Activated CD4-positive, CD25-positive, alpha-beta regulatory T cell treated with anti-CD3 and anti-CD28 coated beads, Interleukin-2, amount 50 U/mL, for 16 hours (primary cell): ENCODE data around the gene DEPDC5.
"Not testable (repeated sequence)": the region's sequence is repeated elsewhere in the genome, so short reads cannot be mapped to it uniquely, and the experiment has no call there.

Experiments
- DNase-seq: peaks from one replicate; pipeline ENCODE4 v3.0.0-alpha.2; 2020; ENCODE audit warnings: low read depth, low spot score

The DEPDC5 gene

GRCh38 chr22:31753634-31754501, at the start of gene DEPDC5:
Gene DEPDC5, plus strand, starts transcription at chr22:31754019. Its CDS starts 903 bp downstream, at chr22:31754922.
- peak; percentile 89 for DNase-seq

- DNase-seq = no peak
Observed at GRCh38 chr22:31707519-31707918, 46.3 kb upstream of the DEPDC5 start.

GRCh38 chr22:31711226-31711625, 42.6 kb upstream of the DEPDC5 start:
- not testable (repeated sequence) for DNase-seq

- DNase-seq = no peak
Observed at GRCh38 chr22:31715147-31715778, 38.6 kb upstream of the DEPDC5 start.

GRCh38 chr22:31719850-31720471, 33.9 kb upstream of the DEPDC5 start:
- no peak for DNase-seq

GRCh38 chr22:31723723-31724122, 30.1 kb upstream of the DEPDC5 start:
- DNase-seq = no peak

GRCh38 chr22:31726692-31727091, 27.1 kb upstream of the DEPDC5 start:
- no peak for DNase-seq

GRCh38 chr22:31728857-31729256, 25.0 kb upstream of the DEPDC5 start:
- DNase-seq = no peak

- DNase-seq = no peak
Observed at GRCh38 chr22:31730344-31730711, 23.5 kb upstream of the DEPDC5 start.

- no peak for DNase-seq
Observed at GRCh38 chr22:31732089-31732829, 21.6 kb upstream of the DEPDC5 start.

GRCh38 chr22:31733580-31734079, 20.2 kb upstream of the DEPDC5 start:
- no peak for DNase-seq

GRCh38 chr22:31734512-31734911, 19.3 kb upstream of the DEPDC5 start:
- no peak for DNase-seq

- no peak for DNase-seq
Observed at GRCh38 chr22:31736458-31736857, 17.4 kb upstream of the DEPDC5 start.

- no peak for DNase-seq
Observed at GRCh38 chr22:31737932-31738331, 15.9 kb upstream of the DEPDC5 start.

- DNase-seq = no peak
Observed at GRCh38 chr22:31738566-31738965, 15.3 kb upstream of the DEPDC5 start.

GRCh38 chr22:31739795-31740201, 14.0 kb upstream of the DEPDC5 start:
- DNase-seq = no peak

GRCh38 chr22:31740314-31740713, 13.5 kb upstream of the DEPDC5 start:
- not testable (repeated sequence) for DNase-seq

GRCh38 chr22:31742115-31742514, 11.7 kb upstream of the DEPDC5 start:
- DNase-seq = no peak

- DNase-seq = no peak
Observed at GRCh38 chr22:31742682-31743081, 11.1 kb upstream of the DEPDC5 start.

- DNase-seq = no peak
Observed at GRCh38 chr22:31743871-31744270, 9.9 kb upstream of the DEPDC5 start.

- DNase-seq = no peak
Observed at GRCh38 chr22:31747441-31747840, 6.4 kb upstream of the DEPDC5 start.

GRCh38 chr22:31748490-31748889, 5.3 kb upstream of the DEPDC5 start:
- DNase-seq = no peak
